ENCODE measurements around the gene FAM13C. TPM values are rescaled to one million over a fixed set of nuclear protein-coding genes. Genes with fewer than 3 reads are reported as not detected.
"Not testable (repeated sequence)": the region's sequence is repeated elsewhere in the genome, so short reads cannot be mapped to it uniquely, and the experiment has no call there.

Gene FAM13C
- not detected for total RNA-seq

GRCh38 chr10:59362144-59362958, at the start of gene FAM13C:
TSS of gene FAM13C (minus strand) at chr10:59362549. CDS start at chr10:59362460, 89 bp downstream.
- ATAC-seq (peak; percentile 41 to 66), DNase-seq (no peak)
- peaks cover 9% of the 10 kb centered on the region for H3K27me3 Mint-ChIP-seq (ENCODE audit: low read depth)
- H3K4me3 Mint-ChIP-seq = peak within 1 kb of the TSS; percentile 37
- H3K36me3 Mint-ChIP-seq (ENCODE audit: insufficient read depth) = no peaks in the 10 kb centered on the region
- H3K4me1 Mint-ChIP-seq (ENCODE audit: low read depth) = peaks cover 7% of the 10 kb centered on the region
- H3K9me3 Mint-ChIP-seq = no peaks in the 10 kb centered on the region

GRCh38 chr10:59405235-59405634, 42.9 kb upstream of the FAM13C start:
- H3K36me3 Mint-ChIP-seq (ENCODE audit: insufficient read depth) = no peaks in the 10 kb centered on the region
- DNase-seq (no peak), ATAC-seq (no peak)
- no peaks in the 10 kb centered on the region for H3K4me1 Mint-ChIP-seq (ENCODE audit: low read depth)
- no peak overlapping the region for H3K4me3 Mint-ChIP-seq
- H3K9me3 Mint-ChIP-seq = peaks cover 3% of the 10 kb centered on the region
- no peaks in the 10 kb centered on the region for H3K27me3 Mint-ChIP-seq (ENCODE audit: low read depth)

GRCh38 chr10:59400214-59400613, 37.9 kb upstream of the FAM13C start:
- Mint-ChIP-seq H3K27me3 (ENCODE audit: low read depth) (no peaks in the 10 kb centered on the region), H3K9me3 (peaks cover 3% of the 10 kb centered on the region), H3K36me3 (ENCODE audit: insufficient read depth) (no peaks in the 10 kb centered on the region), H3K4me3 (no peak overlapping the region), H3K4me1 (ENCODE audit: low read depth) (no peaks in the 10 kb centered on the region)
- DNase-seq (no peak), ATAC-seq (no peak)

- not testable (repeated sequence) for H3K36me3 Mint-ChIP-seq (ENCODE audit: insufficient read depth); H3K4me1 Mint-ChIP-seq (ENCODE audit: low read depth); H3K4me3 Mint-ChIP-seq; DNase-seq; H3K9me3 Mint-ChIP-seq; ATAC-seq; H3K27me3 Mint-ChIP-seq (ENCODE audit: low read depth)
Measured at GRCh38 chr10:59399329-59399728, 37.0 kb upstream of the FAM13C start.

- no peak for ATAC-seq
- Mint-ChIP-seq H3K4me3 (no peak overlapping the region), H3K36me3 (ENCODE audit: insufficient read depth) (no peaks in the 10 kb centered on the region), H3K4me1 (ENCODE audit: low read depth) (no peaks in the 10 kb centered on the region), H3K27me3 (ENCODE audit: low read depth) (no peaks in the 10 kb centered on the region), H3K9me3 (peaks cover 3% of the 10 kb centered on the region)
- no peak for DNase-seq
Measured at GRCh38 chr10:59397961-59398360, 35.6 kb upstream of the FAM13C start.

- Mint-ChIP-seq H3K9me3 (peaks cover 1% of the 10 kb centered on the region), H3K36me3 (ENCODE audit: insufficient read depth) (no peaks in the 10 kb centered on the region), H3K27me3 (ENCODE audit: low read depth) (no peaks in the 10 kb centered on the region), H3K4me3 (no peak overlapping the region), H3K4me1 (ENCODE audit: low read depth) (no peaks in the 10 kb centered on the region)
- ATAC-seq (no peak), DNase-seq (no peak)
Measured at GRCh38 chr10:59395984-59396383, 33.6 kb upstream of the FAM13C start.

GRCh38 chr10:59393349-59393748, 31.0 kb upstream of the FAM13C start:
- no peaks in the 10 kb centered on the region for H3K9me3 Mint-ChIP-seq
- H3K4me3 Mint-ChIP-seq = no peak overlapping the region
- DNase-seq (no peak), ATAC-seq (no peak)
- H3K36me3 Mint-ChIP-seq (ENCODE audit: insufficient read depth) = no peaks in the 10 kb centered on the region
- H3K27me3 Mint-ChIP-seq (ENCODE audit: low read depth) = no peaks in the 10 kb centered on the region
- H3K4me1 Mint-ChIP-seq (ENCODE audit: low read depth) = no peaks in the 10 kb centered on the region

GRCh38 chr10:59391060-59391459, 28.7 kb upstream of the FAM13C start:
- ATAC-seq (no peak), DNase-seq (no peak)
- no peaks in the 10 kb centered on the region for H3K36me3 Mint-ChIP-seq (ENCODE audit: insufficient read depth)
- no peaks in the 10 kb centered on the region for H3K4me1 Mint-ChIP-seq (ENCODE audit: low read depth)
- H3K27me3 Mint-ChIP-seq (ENCODE audit: low read depth) = no peaks in the 10 kb centered on the region
- H3K4me3 Mint-ChIP-seq = no peak overlapping the region
- no peaks in the 10 kb centered on the region for H3K9me3 Mint-ChIP-seq

- no peaks in the 10 kb centered on the region for H3K9me3 Mint-ChIP-seq
- no peaks in the 10 kb centered on the region for H3K27me3 Mint-ChIP-seq (ENCODE audit: low read depth)
- ATAC-seq = no peak
Measured at GRCh38 chr10:59388671-59388976, 26.3 kb upstream of the FAM13C start.

GRCh38 chr10:59387951-59388670, 25.8 kb upstream of the FAM13C start:
- Mint-ChIP-seq H3K4me1 (ENCODE audit: low read depth) (no peaks in the 10 kb centered on the region), H3K27me3 (ENCODE audit: low read depth) (no peaks in the 10 kb centered on the region), H3K9me3 (no peaks in the 10 kb centered on the region), H3K36me3 (ENCODE audit: insufficient read depth) (no peaks in the 10 kb centered on the region), H3K4me3 (no peak overlapping the region)
- DNase-seq (no peak), ATAC-seq (no peak)

More at GRCh38 chr10:59388671-59388976, 26.3 kb upstream of the FAM13C start:
- H3K4me3 Mint-ChIP-seq = no peak overlapping the region
- DNase-seq = no peak
- H3K4me1 Mint-ChIP-seq (ENCODE audit: low read depth) = no peaks in the 10 kb centered on the region
- H3K36me3 Mint-ChIP-seq (ENCODE audit: insufficient read depth) = no peaks in the 10 kb centered on the region

GRCh38 chr10:59384761-59385160, 22.4 kb upstream of the FAM13C start:
- no peak overlapping the region for H3K4me3 Mint-ChIP-seq
- H3K36me3 Mint-ChIP-seq (ENCODE audit: insufficient read depth) = no peaks in the 10 kb centered on the region
- H3K4me1 Mint-ChIP-seq (ENCODE audit: low read depth) = no peaks in the 10 kb centered on the region
- no peaks in the 10 kb centered on the region for H3K27me3 Mint-ChIP-seq (ENCODE audit: low read depth)
- no peaks in the 10 kb centered on the region for H3K9me3 Mint-ChIP-seq
- ATAC-seq = no peak
- no peak for DNase-seq

- no peak overlapping the region for H3K4me3 Mint-ChIP-seq
- H3K4me1 Mint-ChIP-seq (ENCODE audit: low read depth) = no peaks in the 10 kb centered on the region
- DNase-seq (no peak), ATAC-seq (no peak)
- H3K36me3 Mint-ChIP-seq (ENCODE audit: insufficient read depth) = no peaks in the 10 kb centered on the region
- H3K9me3 Mint-ChIP-seq = no peaks in the 10 kb centered on the region
- no peaks in the 10 kb centered on the region for H3K27me3 Mint-ChIP-seq (ENCODE audit: low read depth)
Measured at GRCh38 chr10:59383908-59384307, 21.6 kb upstream of the FAM13C start.

GRCh38 chr10:59383436-59383835, 21.1 kb upstream of the FAM13C start:
- H3K4me3 Mint-ChIP-seq = no peak overlapping the region

GRCh38 chr10:59382831-59383295, 20.5 kb upstream of the FAM13C start:
- Mint-ChIP-seq H3K9me3 (no peaks in the 10 kb centered on the region), H3K4me1 (ENCODE audit: low read depth) (no peaks in the 10 kb centered on the region), H3K27me3 (ENCODE audit: low read depth) (no peaks in the 10 kb centered on the region), H3K36me3 (ENCODE audit: insufficient read depth) (no peaks in the 10 kb centered on the region), H3K4me3 (no peak overlapping the region)
- DNase-seq (no peak), ATAC-seq (no peak)

More at GRCh38 chr10:59383436-59383835, 21.1 kb upstream of the FAM13C start:
- no peaks in the 10 kb centered on the region for H3K27me3 Mint-ChIP-seq (ENCODE audit: low read depth)
- no peak for DNase-seq
- no peaks in the 10 kb centered on the region for H3K36me3 Mint-ChIP-seq (ENCODE audit: insufficient read depth)
- no peak for ATAC-seq
- no peaks in the 10 kb centered on the region for H3K9me3 Mint-ChIP-seq
- no peaks in the 10 kb centered on the region for H3K4me1 Mint-ChIP-seq (ENCODE audit: low read depth)

GRCh38 chr10:59381687-59382086, 19.3 kb upstream of the FAM13C start:
- DNase-seq (no peak), ATAC-seq (no peak)
- Mint-ChIP-seq H3K4me3 (no peak overlapping the region), H3K4me1 (ENCODE audit: low read depth) (no peaks in the 10 kb centered on the region), H3K9me3 (no peaks in the 10 kb centered on the region), H3K36me3 (ENCODE audit: insufficient read depth) (no peaks in the 10 kb centered on the region), H3K27me3 (ENCODE audit: low read depth) (no peaks in the 10 kb centered on the region)
